GM12872 (cell line): ENCODE measurements around the gene EPHB1.
A peak's percentile ranks its signal among the peaks of the same experiment; 100 is the strongest.

Source experiments
- TF ChIP-seq, protein P1 (sequence below): IDR thresholded peaks from 3 replicates; pipeline ENCODE4 v1.5.1; 2011; ENCODE audit warnings: low read depth, mild to moderate bottlenecking, low read length, moderate library complexity; ENCODE audit not compliant: insufficient read depth

Gene EPHB1

DNA sequence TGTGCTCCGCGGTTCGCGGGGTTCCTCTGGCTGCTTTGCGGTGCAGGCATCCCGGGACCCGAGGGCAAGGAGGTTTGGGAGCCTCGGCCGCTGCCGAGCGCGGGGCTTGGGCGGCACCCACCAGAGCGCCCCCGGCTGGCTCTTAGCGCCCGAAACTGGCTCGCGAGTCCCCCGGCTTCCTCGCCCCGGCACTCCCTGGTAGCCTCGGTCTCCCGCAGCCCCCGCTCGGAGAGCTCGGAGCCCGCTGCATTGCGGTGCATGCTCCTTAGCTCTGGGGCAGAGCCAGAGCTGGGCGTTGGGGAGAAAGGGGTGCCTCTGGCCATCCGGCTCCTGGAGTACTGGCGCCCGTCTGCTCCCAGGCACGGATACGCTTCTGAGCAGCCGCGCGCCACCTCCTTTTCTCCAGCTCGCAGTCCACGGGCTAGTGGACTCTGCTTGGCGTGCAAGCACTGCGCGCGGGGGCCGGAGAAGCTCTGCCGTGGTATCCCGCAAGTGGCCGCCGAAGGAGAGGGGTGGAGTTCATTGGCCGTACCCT lies 753 bp downstream of the EPHB1 start:
- TF ChIP-seq, protein P1, sequence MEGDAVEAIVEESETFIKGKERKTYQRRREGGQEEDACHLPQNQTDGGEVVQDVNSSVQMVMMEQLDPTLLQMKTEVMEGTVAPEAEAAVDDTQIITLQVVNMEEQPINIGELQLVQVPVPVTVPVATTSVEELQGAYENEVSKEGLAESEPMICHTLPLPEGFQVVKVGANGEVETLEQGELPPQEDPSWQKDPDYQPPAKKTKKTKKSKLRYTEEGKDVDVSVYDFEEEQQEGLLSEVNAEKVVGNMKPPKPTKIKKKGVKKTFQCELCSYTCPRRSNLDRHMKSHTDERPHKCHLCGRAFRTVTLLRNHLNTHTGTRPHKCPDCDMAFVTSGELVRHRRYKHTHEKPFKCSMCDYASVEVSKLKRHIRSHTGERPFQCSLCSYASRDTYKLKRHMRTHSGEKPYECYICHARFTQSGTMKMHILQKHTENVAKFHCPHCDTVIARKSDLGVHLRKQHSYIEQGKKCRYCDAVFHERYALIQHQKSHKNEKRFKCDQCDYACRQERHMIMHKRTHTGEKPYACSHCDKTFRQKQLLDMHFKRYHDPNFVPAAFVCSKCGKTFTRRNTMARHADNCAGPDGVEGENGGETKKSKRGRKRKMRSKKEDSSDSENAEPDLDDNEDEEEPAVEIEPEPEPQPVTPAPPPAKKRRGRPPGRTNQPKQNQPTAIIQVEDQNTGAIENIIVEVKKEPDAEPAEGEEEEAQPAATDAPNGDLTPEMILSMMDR: peak; percentile 27; the same call in 1 of the 3 replicates

DNA sequence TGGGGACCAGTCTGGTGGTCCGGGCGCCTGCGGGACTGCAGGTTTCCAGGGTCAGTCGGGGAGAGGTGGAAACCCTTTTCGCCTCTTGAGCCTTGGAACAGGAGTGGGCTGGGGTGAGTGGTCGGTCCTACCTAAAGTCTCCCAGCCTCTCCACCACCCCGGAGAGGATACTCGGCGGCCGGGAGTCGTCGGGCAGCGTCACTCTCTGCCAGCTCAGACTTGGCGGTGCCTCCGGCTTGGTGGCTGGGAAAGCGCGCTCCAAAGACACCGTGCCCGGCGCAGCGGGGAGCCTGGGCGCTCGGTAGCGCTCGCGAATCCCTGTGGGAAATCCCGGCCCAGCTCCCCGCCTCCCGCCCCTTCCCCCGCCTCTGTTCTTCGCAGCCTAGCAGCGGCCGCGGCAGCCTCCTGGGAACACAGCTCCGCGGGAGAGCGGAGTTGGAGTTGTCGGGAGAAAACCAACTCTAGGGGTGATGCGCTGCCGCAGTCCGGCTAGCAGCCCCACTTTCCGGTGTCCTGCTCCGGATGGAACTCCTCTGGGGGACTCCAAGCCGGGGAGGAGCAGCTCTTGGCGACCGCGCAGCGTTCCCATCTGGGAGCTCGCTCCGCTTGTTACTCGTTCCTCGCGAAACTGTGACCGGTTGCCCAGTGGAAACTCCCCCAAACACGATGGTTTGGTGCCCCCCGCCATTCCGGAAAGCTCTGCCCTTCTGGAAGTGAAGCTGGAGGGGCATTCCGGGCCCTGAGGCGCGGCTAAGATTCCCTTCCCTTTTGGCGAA lies 1.4 kb downstream of the EPHB1 start:
- TF ChIP-seq, protein P1: no peak

DNA sequence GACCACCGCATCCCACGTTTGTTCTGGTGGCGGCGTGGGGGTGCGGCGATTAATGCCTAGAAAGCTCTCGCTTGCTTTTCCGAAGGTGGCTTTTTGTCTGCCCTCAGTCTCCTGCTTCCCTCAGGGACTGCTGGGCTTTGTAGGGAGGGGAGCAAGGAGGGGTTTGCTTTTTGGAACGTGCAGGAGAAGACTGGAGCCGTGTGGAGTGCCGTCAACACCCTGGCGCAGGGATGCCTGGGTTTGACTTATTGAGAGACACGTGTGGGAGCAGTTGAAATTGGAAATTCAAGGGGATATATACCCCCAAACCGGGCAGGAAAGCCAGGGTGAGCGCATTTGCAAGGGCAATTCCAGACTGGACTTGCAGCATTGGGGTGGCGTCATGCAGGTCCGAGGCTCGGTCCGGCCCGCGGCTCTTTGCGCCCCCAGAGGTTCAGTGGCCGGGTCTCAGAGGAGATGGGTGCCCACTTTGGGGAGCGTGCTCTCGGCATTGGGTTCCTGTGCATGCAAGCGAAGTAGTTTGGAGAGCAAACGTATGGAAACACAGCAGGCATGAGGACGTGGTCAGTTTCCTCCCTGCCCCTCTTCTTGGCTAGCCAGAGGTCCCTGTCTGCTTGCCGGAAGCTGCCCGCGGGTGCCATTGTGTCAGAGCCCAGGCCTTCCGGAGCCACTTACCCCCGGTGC lies 2.1 kb downstream of the EPHB1 start:
- TF ChIP-seq, protein P1: peak; percentile 12; the same call in 1 of the 3 replicates

DNA sequence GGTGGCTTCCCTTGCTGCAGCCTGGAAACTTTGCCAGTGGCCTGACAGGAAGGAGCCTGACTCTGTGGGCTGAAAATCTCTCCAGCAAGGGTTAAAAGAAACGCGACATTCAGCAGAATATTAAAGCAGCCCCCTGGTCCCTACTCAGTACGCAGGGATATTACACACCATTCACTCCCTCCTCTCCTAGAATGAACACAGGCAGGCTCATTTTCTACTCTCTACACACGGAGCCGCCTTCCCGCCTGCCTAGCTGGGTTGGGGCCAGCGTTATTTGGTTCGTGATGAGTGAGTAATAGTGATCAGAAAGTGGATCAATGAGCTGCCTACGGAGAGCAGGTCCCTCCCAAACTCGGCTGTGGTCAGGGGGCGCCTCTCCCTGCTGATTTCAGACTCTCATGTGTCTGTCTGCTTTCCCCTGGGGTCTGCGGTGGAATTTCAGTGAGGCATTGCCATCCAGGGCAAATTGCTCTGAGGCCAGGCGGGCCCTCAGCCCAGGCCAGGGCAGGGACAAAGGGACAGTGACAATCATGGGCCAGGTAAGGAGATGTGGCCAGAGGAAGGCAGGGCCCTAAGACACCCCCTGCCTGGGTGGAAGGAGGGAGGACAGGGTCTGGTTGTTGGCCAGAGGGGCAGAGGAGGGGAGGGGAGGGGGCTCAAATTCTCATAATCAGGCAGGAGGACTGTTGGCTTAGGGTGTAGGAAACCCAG lies 2.8 kb downstream of the EPHB1 start:
- TF ChIP-seq, protein P1: no peak

DNA sequence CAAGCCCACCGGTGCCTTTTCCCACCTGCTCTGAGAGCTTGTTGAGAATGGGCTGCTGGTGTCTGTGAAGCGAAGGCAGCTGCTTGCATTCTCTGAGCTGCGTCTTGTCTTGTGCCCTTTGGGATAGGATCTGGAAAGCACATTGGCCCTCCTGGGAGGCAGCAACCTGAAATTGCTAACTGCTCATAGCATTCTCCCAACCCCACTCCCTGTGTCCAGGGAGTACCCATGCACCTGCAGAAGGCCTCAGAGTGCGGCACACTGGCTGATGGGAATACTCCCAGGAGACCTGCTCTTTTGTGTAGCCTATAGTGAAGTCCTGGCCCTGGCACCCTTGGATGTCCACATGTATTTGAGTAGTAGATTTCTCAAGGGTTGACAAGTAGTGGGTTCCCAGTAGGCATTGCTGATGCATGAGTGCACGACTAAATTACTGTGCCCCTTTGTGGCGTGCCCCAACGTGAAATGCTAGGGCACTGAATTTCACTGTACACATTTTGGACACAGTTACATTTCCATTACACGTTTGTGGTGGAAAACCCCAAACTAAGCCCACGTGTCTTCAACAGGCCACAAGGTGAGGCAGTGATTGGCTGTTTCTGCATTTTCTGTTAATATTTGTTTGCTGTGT lies 3.7 kb downstream of the EPHB1 start:
- TF ChIP-seq, protein P1: no peak

DNA sequence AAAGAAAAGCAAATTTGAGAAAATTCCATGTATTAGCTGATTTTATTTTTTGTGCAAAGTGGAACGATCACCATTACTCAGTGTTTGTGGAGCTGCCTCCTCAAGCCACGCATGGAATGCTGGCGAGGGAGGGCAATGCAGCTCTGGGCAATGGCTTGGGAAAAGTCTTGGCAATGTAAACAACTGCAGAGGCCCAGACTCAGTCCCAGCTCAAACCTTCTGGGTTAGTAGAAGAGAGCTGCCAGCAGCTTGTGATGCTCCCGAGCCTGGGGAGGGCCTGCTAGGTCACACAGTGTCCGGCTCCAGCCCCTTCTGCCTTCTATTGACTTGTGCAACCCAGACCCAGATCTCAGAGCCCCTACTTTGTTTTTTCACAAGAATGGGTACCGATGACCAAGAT lies 4.3 kb downstream of the EPHB1 start:
- TF ChIP-seq, protein P1: no peak
